ENCODE results near the gene PALM3. TPM values are rescaled to one million over a fixed set of nuclear protein-coding genes. Genes with fewer than 3 reads are reported as not detected.
"Not testable (repeated sequence)": the region's sequence is repeated elsewhere in the genome, so short reads cannot be mapped to it uniquely, and the experiment has no call there.

Gene PALM3
- total RNA-seq, 1 donor from 2014 or later, result not detected

- no peak for DNase-seq (ENCODE audit: low spot score)
Observed at GRCh38 chr19:14058182-14059092, 3.4 kb downstream of the PALM3 start.

DNA sequence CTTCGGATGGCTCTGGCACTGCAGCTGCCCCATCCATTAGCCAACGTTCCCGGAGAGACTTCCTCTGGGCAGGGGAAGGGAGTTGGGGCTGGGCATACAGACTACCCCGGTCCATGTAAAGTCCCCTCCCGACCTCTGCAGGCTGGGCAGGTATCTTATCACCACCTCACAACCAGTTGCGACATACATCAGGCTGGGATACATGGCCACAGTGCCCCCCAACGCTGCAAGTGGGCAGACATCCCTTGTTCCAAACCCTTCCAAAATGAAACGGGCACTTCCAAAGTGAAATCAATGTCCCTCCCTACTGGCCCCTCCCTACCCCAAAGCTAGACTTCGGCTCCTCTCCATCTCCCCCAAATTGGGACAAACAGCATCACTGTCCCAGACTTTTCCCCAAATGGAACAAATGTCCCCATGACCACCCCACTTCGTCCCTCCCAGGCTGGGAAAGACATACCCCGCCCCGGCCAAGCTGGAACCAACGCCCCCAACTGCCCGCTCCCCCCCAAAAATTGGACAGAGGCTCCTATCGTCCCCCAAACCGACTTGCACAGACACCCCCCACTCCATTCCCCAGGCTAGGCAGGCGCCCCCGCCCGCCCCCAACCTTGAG is 5.0 kb downstream of the PALM3 start:
- DNase-seq (ENCODE audit: low spot score), result no peak

DNA sequence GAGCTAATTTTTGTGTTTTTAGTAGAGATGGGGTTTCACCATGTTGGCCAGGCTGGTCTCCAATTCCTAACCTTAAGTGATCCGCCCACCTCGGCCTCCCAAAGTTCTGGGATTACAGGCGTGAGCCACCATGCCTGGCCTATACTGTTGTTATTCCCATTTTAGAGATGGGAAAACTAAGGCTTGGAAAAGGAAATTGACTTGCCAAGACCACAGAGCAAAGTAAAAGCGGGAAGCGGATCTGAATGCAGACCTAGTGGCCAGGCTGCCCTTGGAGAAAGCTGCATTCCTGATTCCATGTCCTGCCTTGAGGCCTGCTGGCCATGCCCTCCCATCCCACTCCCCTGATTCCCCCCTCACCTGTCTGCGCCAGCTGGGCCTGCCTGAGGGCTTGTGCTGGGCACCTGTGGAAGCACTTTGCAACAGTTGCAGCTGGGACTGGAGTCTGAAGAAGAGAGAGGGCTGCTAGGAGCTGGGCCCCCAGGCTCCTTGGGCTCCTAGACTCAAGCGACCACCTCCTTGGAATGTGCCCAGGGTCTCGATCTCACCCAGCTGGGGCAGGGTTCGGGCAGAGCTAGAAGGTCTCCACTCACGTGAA is 5.7 kb downstream of the PALM3 start:
- no peak for DNase-seq (ENCODE audit: low spot score)

GRCh38 chr19:14055396-14055795 is 6.5 kb downstream of the PALM3 start:
- no peak for DNase-seq (ENCODE audit: low spot score)

DNA sequence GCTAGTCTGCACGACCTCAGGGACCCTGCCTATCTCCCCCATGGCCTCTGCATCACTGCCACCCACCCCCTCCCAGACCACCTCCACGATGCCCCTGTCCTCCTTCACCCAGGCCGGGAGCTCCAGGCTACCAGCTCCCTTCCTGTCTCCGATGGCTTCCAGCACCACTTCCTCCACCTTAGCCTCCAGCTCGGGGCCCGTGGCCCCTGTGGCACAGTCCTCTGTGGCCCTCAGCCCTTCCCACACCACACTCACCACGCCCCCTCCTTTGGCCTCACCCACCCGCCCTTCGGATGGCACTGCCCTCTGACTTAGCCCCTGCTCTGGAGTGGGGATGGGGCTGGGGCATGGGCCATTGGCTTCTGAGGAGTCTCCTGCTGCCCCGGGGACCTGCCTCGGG is 7.2 kb downstream of the PALM3 start:
- no peak for DNase-seq (ENCODE audit: low spot score)

GRCh38 chr19:14054099-14054498 is 7.8 kb downstream of the PALM3 start:
- DNase-seq (ENCODE audit: low spot score), result no peak

DNA sequence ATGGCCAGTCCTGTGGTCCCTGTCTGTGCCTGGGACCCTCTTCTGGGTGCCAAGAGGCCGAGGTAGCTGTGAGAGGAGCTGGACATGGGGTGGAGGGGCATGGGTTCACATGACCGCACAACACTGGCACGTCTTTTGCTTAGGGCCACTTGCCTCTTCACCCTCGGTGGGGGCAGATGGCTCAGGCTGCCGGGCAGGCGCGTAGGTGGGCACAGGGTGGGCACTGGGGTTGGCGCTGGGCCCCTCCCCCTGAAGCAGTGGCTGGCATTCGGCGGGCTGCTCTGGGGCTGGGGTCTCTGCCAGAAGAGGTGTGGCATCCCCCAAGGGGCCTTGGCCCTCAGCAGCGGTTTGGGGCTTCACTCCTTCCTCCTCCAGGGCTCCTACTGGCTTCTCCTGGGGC is 8.4 kb downstream of the PALM3 start:
- no peak for DNase-seq (ENCODE audit: low spot score)

GRCh38 chr19:14053032-14053431 is 8.8 kb downstream of the PALM3 start:
- DNase-seq (ENCODE audit: low spot score), result no peak

DNA sequence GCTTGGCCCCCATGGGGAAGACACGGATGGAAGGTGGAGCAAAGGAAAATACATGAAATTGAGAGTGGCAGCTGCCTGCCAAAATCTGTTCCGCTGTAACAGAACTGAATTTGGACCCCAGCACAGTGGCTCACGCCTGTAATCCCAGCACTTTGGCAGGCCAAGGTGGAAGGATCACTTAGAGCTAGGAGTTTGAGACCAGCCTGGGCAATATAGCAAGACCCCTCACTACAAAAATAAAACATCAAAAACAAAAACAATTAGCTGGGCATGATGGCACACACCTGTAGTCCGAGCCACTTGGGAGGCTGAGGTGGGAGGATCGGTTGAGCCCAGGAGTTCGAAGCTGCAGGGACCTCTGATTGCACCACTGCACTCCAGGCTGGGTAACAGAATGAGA is 9.4 kb downstream of the PALM3 start:
- DNase-seq (ENCODE audit: low spot score), result no peak

DNA sequence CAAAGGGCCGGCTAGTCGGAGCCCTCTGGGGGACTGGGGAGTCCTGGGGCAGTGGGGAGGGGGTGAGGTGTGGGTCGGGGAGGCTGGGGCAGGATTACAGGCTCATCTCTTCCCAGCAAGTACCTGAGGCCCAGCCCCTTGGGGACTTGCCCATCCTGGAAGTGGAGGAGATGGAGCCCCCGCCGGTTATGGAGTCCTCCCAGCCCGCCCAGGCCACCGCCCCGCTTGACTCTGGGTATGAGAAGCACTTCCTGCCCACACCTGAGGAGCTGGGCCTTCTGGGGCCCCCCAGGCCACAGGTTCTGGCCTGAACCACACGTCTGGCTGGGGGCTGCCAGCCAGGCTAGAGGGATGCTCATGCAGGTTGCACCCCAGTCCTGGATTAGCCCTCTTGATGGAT is 9.9 kb downstream of the PALM3 start:
- no peak for DNase-seq (ENCODE audit: low spot score)

- not testable (repeated sequence) for DNase-seq (ENCODE audit: low spot score)
Observed at GRCh38 chr19:14050961-14051360, 10.9 kb downstream of the PALM3 start.

- DNase-seq (ENCODE audit: low spot score), result no peak
Observed at GRCh38 chr19:14050512-14050911, 11.4 kb downstream of the PALM3 start.

DNA sequence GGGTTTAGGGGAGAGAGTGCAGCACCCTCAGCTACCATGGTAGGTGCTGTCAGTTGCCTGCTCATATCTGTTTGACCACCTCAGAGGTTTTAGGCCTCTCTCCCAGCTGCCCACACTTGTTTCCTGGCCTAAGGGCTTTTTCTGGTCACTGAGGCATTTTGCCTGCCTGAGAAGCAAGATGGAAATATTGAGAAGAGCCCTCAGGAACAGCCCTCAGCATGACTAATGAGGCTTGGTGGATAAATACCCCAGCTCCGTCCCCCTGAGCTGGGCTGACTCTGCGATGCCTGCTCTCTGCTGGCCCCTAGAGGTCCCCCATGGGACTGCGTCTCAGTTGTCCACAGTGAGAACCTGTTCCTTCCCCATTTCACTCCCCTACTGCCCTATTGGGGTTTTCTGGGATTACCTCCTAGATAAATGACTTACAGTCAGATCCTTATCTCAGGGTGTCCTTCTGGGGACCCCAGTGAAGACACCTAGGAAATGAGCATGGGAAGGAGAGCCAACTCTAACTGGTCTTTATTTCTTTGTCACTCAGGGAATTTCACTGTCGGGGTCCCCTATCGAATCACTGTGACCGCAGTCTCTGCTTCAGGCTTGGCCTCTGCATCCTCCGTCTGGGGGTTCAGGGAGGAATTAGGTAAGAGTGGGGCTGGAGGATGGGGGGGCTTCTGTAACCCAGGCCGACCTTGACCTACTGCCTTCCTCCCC is 13.3 kb downstream of the PALM3 start:
- no peak for DNase-seq (ENCODE audit: low spot score)

DNA sequence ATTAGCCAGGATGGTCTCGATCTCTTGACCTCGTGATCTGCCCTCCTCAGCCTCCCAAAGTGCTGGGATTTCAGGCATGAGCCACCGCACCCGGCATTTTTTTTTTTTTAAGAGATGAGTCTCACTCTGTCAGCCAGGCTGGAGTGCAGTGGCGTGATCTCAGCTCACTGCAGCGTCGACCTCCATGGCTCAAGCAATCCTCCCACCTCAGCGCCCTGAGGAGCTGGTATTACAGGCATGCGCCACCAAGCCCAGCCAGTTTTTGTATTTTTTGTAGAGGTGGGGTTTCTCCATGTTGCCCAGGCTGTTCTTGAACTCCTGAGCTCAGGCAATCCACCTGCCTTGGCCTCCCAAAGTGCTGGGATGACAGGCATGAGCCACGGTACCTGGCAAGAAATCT is 14.0 kb downstream of the PALM3 start:
- DNase-seq (ENCODE audit: low spot score), result not testable (repeated sequence)

DNA sequence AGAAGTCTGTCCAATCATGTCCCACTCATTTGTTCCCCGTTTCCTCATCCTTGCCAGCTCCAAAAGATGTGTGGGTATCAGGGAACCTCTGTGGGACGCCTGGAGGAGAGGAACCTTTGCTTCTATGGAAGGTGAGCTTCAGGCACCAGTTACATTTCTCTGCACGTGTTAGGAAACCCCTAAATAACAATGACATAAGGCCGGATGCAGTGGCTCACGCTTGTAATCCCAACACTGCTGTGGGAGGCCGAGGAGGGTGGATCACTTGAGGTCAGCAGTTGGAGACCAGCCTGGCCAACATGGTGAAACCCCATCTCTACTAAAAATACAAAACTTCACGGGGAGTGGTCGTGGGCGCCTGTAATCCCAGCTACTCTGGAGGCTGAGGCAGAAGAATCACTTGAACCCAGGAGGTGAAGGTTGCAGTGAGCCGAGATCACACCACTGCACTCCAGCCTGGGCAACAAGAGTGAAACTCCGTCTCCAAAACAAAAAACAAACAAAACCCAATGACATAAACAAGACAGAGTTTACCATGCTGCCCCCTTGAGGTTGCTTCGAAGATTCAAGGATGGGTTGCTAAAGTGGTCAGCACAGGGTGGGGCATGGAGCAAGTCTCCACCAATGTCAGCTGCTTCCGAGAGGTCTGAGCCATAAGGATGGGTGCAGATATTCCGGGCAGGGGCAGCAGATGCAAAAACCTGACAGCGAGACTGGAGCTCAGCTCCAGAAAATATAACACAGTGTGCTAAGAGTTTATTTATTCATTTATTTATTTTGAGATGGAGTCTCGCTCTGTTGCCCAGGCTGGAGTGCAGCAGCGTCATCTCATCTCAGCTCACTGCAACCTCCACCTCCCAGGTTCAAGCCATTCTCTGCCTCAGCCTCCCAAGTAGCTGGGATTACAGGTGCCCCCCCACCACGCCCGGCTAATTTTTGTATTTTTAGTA is 18.9 kb downstream of the PALM3 start:
- peak; percentile 59 for DNase-seq (ENCODE audit: low spot score)

DNA sequence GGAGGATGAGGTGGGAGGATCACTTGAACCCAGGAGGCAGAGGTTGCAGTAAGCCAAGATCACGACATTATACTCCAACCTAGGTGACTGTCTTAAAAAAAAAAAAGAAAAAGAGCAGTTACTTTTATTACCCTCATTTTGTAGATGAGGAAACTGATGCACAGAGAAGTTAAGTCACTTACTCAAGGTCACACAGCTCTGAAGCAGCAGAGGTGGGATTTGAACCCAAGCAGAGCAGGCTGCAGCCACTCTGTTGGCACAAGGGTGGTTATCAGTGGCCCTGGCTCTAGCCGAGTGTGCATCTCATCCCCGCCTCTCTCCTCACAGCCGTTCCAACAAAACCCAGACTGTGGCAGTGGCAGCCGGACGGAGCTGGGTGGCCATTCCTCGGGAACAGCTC is 22.7 kb downstream of the PALM3 start:
- no peak for DNase-seq (ENCODE audit: low spot score)

GRCh38 chr19:14035706-14036105 is 26.2 kb downstream of the PALM3 start:
- no peak for DNase-seq (ENCODE audit: low spot score)

- DNase-seq (ENCODE audit: low spot score), result not testable (repeated sequence)
Observed at GRCh38 chr19:14035159-14035558, 26.7 kb downstream of the PALM3 start.

GRCh38 chr19:14033946-14034345 is 27.9 kb downstream of the PALM3 start:
- no peak for DNase-seq (ENCODE audit: low spot score)

GRCh38 chr19:14031719-14032480 is 30.0 kb downstream of the PALM3 start, which contains the start of gene IL27RA:
Gene IL27RA (plus strand): TSS chr19:14031762. CDS start chr19:14031873, 111 bp downstream.
- peak; percentile 36 for DNase-seq (ENCODE audit: low spot score)
